GM12878 (cell line): ENCODE data around the gene SASH1. TPM values are rescaled to one million over a fixed set of nuclear protein-coding genes. Genes with fewer than 3 reads are reported as not detected.

Experiments
- ATAC-seq: fragments of 200-7000 bp; cut with Tn5 transposase; 3 replicates; pipeline ENCODE4 v1.9.1; 2020; ENCODE audit warnings: mild to moderate bottlenecking, moderate library complexity
- BruUV-seq: library from RNA; stranded (reverse); fragments of 400-500 nt; replicated peaks from 2 replicates; lab custom pipeline; 2021; lab: Mats Ljungman, UMichigan
- CTCF ChIA-PET: fragments of 300-600 bp; sonication (Branson Sonifier 250); formaldehyde crosslinking; extraction: SDS; loops from one replicate; lab custom pipeline; 2021; ENCODE audit warnings: inconsistent platforms; lab: Yijun Ruan, JAX
- POLR2A ChIA-PET: fragments of 350-600 bp; formaldehyde crosslinking; extraction: SDS; loops from one replicate; lab custom pipeline; 2021; ENCODE audit warnings: inconsistent platforms; lab: Charles Lee
- RAD21 ChIA-PET: fragments of 300-600 bp; sonication (Branson Sonifier 250); formaldehyde crosslinking; loops from one replicate; lab custom pipeline; 2023; ENCODE audit warnings: antibody characterized with exemption; ENCODE audit not compliant: unreplicated experiment; lab: Charles Lee
- SMC1A ChIA-PET: fragments of 300-600 bp; sonication (Branson Sonifier 250); formaldehyde crosslinking; loops from one replicate; lab custom pipeline; 2023; ENCODE audit not compliant: unreplicated experiment, uncharacterized antibody; lab: Charles Lee
- DNase-seq: peaks from one replicate; pipeline ENCODE4 v3.0.0-alpha.2; 2011; ENCODE audit warnings: low read depth, low spot score
- FAIRE-seq: peaks from 3 replicates; lab custom pipeline; 2011; peaks lifted over from hg19 to GRCh38; lab: Jason Lieb, UNC
- H2AFZ ChIP-seq: 2 replicates; pipeline ENCODE4 v1.6.0; 2011; ENCODE audit warnings: low read depth, low read length, control low read depth; ENCODE audit not compliant: control insufficient read depth
- H3K27ac ChIP-seq: 2 replicates; pipeline ENCODE4 v1.5.1; 2011; ENCODE audit warnings: control low read depth; ENCODE audit not compliant: control insufficient read depth, insufficient read depth
- H3K27me3 ChIP-seq, 2 experiments: replicated peaks in 1 of 2; 2 replicates each; pipeline versions ENCODE4 v1.6.0 to v1.6.1; 2011; ENCODE audit warnings: low read length in 1 of 2; ENCODE audit not compliant: control insufficient read depth in 2 of 2, insufficient read depth in 2 of 2
- H3K36me3 ChIP-seq, 2 experiments: 2 replicates each; pipeline ENCODE4 v1.5.1; 2011; ENCODE audit warnings: low read length in 1 of 2; ENCODE audit not compliant: control insufficient read depth in 2 of 2, insufficient read depth in 2 of 2
- H3K4me1 ChIP-seq: 2 replicates; pipeline ENCODE4 v1.6.1; 2011; ENCODE audit warnings: mild to moderate bottlenecking, low read length, moderate library complexity, mixed read lengths; ENCODE audit not compliant: control insufficient read depth, insufficient read depth
- H3K4me2 ChIP-seq: 2 replicates; pipeline ENCODE4 v1.6.0; 2011; ENCODE audit warnings: control low read depth; ENCODE audit not compliant: control insufficient read depth, insufficient read depth
- H3K4me3 ChIP-seq: fragments of 200-600 bp; sonication (generic); 2 replicates; pipeline ENCODE4 v1.5.1; 2016
- H3K79me2 ChIP-seq: 2 replicates; pipeline ENCODE4 v1.6.0; 2011; ENCODE audit warnings: low read length; ENCODE audit not compliant: control insufficient read depth, insufficient read depth
- H3K9ac ChIP-seq: 2 replicates; pipeline ENCODE4 v1.8.0; 2011; ENCODE audit warnings: low read length, control low read depth, mixed read lengths; ENCODE audit not compliant: control insufficient read depth, insufficient read depth
- H3K9me3 ChIP-seq: replicated peaks from 3 replicates; pipeline ENCODE4 v1.5.1; 2011; ENCODE audit warnings: mild to moderate bottlenecking, low read length; ENCODE audit not compliant: control insufficient read depth, insufficient read depth
- H4K20me1 ChIP-seq: 2 replicates; pipeline ENCODE4 v1.6.0; 2011; ENCODE audit not compliant: control insufficient read depth, insufficient read depth
- MTA2 ChIP-seq: fragments of 450-650 bp; IDR thresholded peaks from 2 replicates; pipeline ENCODE4 v1.6.1; 2016; ENCODE audit warnings: low read depth, mild to moderate bottlenecking, moderate library complexity
- STAT1 ChIP-seq: fragments of 450-650 bp; conservative IDR thresholded peaks from 2 replicates; pipeline ENCODE4 v1.6.1; 2014; ENCODE audit warnings: antibody characterized with exemption, mild to moderate bottlenecking
- whole genome bisulfite sequencing: methylation state at CpG from one replicate; pipeline ENCODE4 v1.1.6; 2016; ENCODE audit warnings: low lambda C conversion rate; ENCODE audit not compliant: insufficient replicate concordance, insufficient coverage; ENCODE audit errors: missing lambda C conversion rate; 5-methylcytosine and 5-hydroxymethylcytosine counted together
- in situ Hi-C: fragments of 300-500 bp; cut with MboI; formaldehyde crosslinking; loops from 9 replicates; pipeline ENCODE4 v1.14.3; 2018; ENCODE audit warnings: mixed read lengths
- intact Hi-C: fragments of 100-400 bp; cut with micrococcal nuclease; formaldehyde crosslinking; loops from one replicate; pipeline ENCODE4 v1.14.2; 2022; ENCODE audit not compliant: unreplicated experiment
- polyA plus RNA-seq, 11 experiments: library from polyadenylated mRNA; depleted of rRNA in 4 of 11; unstranded in 6 of 11; stranded (reverse) in 5 of 11; fragments of >200 nt; fragmentation: Nextera tagmentation in 4 of 11; fragmentation: Illumina TruSeq in 1 of 11; extraction: Ambion mirVana in 4 of 11; extraction: Trizol in 1 of 11; gene quantifications; 1 replicate in 1 of 11; 2 replicates in 10 of 11; pipeline versions ENCODE4 v1.2.1 to v1.2.3, GENCODE V29; 2011 to 2016; ENCODE audit warnings: inconsistent platforms in 2 of 11, missing spikeins in 2 of 11, low read depth in 1 of 11
- total RNA-seq, 4 experiments: library from RNA; depleted of rRNA in 3 of 4; stranded (reverse); fragments of >200 nt in 3 of 4; fragmentation: Illumina TruSeq in 1 of 4; extraction: Trizol in 1 of 4; gene quantifications; 2 replicates each; pipeline versions ENCODE4 v1.2.1 to v1.2.3, GENCODE V29; 2013 to 2021
- TF ChIP-seq, protein P1 (sequence below): IDR thresholded peaks from 2 replicates; pipeline ENCODE4 v1.6.1; 2011; ENCODE audit warnings: low read depth, mild to moderate bottlenecking, low read length, moderate library complexity, borderline replicate concordance; ENCODE audit errors: extremely low read depth
- TF ChIP-seq, protein P2 (sequence below): IDR thresholded peaks from 2 replicates; pipeline ENCODE4 v1.6.1; 2012; ENCODE audit warnings: improper control_type of control experiment, low read depth, low read length; ENCODE audit not compliant: insufficient replicate concordance

Gene SASH1
- total and polyA plus RNA-seq, 10 of the 15 experiments (the other 5 are each of a cell fraction or from before 2014, with no cell fraction given) = 0.01 to 0.73 (median 0.14) TPM; not detected in 4

DNA sequence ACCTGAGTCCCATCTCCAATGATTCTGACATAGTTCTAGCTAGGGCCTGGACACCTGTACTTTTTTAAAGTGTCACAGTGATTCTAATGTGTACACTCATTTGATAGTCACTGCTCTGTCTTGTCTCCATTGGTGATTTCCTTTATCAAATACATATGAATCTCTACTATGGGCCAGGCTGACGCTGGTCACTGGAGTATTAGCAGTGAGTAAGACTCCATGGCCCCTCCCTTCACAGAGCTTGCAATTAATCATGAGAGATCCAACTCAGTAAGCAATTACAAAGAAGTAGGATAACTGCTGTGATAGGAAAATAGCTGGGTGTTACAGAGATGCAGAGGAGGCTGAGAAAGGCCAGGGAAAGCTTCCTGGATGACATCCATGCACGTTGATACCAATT, 19.3 kb upstream of the SASH1 start:
- H4K20me1 ChIP-seq = no peaks in the 10 kb centered on the region
- ChIA-PET POLR2A (no interaction called here), SMC1A (no interaction called here), CTCF (no interaction called here), RAD21 (no interaction called here)
- FAIRE-seq (no peak), ATAC-seq (no peak), DNase-seq (no peak)
- H3K27me3 ChIP-seq = no peaks in the 10 kb centered on the region
- no peak overlapping the region for H2AFZ ChIP-seq
- no peaks in the 10 kb centered on the region for H3K9me3 ChIP-seq
- no peak overlapping the region for H3K4me2 ChIP-seq
- WGBS = 0% methylated on average over 2 of the region's 2 CpGs
- no peaks in the 10 kb centered on the region for H3K79me2 ChIP-seq
- H3K4me1 ChIP-seq = no peaks in the 10 kb centered on the region
- no TSS peak for BruUV-seq
- intact Hi-C loops (no loop called here), in situ Hi-C loops (no loop called here)
- no peaks in the 10 kb centered on the region for H3K36me3 ChIP-seq
- H3K27ac ChIP-seq = no peak overlapping the region
- no peak overlapping the region for H3K9ac ChIP-seq
- TF ChIP-seq, protein P1, sequence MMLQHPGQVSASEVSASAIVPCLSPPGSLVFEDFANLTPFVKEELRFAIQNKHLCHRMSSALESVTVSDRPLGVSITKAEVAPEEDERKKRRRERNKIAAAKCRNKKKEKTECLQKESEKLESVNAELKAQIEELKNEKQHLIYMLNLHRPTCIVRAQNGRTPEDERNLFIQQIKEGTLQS = no peak
- TF ChIP-seq, protein P2, sequence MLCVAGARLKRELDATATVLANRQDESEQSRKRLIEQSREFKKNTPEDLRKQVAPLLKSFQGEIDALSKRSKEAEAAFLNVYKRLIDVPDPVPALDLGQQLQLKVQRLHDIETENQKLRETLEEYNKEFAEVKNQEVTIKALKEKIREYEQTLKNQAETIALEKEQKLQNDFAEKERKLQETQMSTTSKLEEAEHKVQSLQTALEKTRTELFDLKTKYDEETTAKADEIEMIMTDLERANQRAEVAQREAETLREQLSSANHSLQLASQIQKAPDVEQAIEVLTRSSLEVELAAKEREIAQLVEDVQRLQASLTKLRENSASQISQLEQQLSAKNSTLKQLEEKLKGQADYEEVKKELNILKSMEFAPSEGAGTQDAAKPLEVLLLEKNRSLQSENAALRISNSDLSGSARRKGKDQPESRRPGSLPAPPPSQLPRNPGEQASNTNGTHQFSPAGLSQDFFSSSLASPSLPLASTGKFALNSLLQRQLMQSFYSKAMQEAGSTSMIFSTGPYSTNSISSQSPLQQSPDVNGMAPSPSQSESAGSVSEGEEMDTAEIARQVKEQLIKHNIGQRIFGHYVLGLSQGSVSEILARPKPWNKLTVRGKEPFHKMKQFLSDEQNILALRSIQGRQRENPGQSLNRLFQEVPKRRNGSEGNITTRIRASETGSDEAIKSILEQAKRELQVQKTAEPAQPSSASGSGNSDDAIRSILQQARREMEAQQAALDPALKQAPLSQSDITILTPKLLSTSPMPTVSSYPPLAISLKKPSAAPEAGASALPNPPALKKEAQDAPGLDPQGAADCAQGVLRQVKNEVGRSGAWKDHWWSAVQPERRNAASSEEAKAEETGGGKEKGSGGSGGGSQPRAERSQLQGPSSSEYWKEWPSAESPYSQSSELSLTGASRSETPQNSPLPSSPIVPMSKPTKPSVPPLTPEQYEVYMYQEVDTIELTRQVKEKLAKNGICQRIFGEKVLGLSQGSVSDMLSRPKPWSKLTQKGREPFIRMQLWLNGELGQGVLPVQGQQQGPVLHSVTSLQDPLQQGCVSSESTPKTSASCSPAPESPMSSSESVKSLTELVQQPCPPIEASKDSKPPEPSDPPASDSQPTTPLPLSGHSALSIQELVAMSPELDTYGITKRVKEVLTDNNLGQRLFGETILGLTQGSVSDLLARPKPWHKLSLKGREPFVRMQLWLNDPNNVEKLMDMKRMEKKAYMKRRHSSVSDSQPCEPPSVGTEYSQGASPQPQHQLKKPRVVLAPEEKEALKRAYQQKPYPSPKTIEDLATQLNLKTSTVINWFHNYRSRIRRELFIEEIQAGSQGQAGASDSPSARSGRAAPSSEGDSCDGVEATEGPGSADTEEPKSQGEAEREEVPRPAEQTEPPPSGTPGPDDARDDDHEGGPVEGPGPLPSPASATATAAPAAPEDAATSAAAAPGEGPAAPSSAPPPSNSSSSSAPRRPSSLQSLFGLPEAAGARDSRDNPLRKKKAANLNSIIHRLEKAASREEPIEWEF = no peak
- TF ChIP-seq MTA2 (no peak), STAT1 (no peak)
- no peak overlapping the region for H3K4me3 ChIP-seq
